HL-60 (cell line): ENCODE data around the gene HOXA7.

ENCODE experiments used
- CTCF ChIP-seq: IDR thresholded peaks from one replicate; pipeline ENCODE4 v1.5.1; 2011; ENCODE audit warnings: low read length, control low read depth, inconsistent platforms; ENCODE audit not compliant: insufficient read depth
- GABPA ChIP-seq: IDR thresholded peaks from 2 replicates; pipeline ENCODE4 v1.6.1; 2012; ENCODE audit warnings: low read depth

- TF ChIP-seq CTCF (no peak), GABPA (no peak)
Observed at GRCh38 chr7:27115221-27116026, 41.1 kb downstream of the HOXA7 start.
